Chondrocyte (in vitro differentiated cells): ENCODE data around the gene TNRC6B. TPM values are rescaled to one million over a fixed set of nuclear protein-coding genes. Genes with fewer than 3 reads are reported as not detected.

Experiments
- DNase-seq: peaks from one replicate; pipeline ENCODE4 v3.0.0; 2021; ENCODE audit warnings: mixed read lengths, low spot score
- H3K27ac Mint-ChIP-seq: one replicate; pipeline ENCODE4 v1.8.0; 2021; ENCODE audit warnings: mild to moderate bottlenecking, moderate library complexity, mixed read lengths; ENCODE audit not compliant: unreplicated experiment
- H3K27me3 Mint-ChIP-seq: 2 replicates; pipeline ENCODE4 v1.8.0; 2021; ENCODE audit warnings: low read depth, mixed read lengths
- H3K36me3 Mint-ChIP-seq: 2 replicates; pipeline ENCODE4 v1.8.0; 2021; ENCODE audit warnings: low read depth, mixed read lengths
- H3K4me1 Mint-ChIP-seq: 2 replicates; pipeline ENCODE4 v1.8.0; 2021; ENCODE audit warnings: low read depth, mild to moderate bottlenecking, mixed read lengths
- H3K4me3 Mint-ChIP-seq: one replicate; pipeline ENCODE4 v1.8.0; 2021; ENCODE audit warnings: mild to moderate bottlenecking, moderate library complexity, mixed read lengths; ENCODE audit not compliant: unreplicated experiment
- H3K9me3 Mint-ChIP-seq: 2 replicates; pipeline ENCODE4 v1.8.0; 2021; ENCODE audit warnings: low read depth, mixed read lengths
- CTCF ChIP-seq: fragments of 200-600 bp; sonication (generic); IDR thresholded peaks from 2 replicates; pipeline ENCODE4 v1.5.0; 2021; ENCODE audit warnings: antibody characterized with exemption, mild to moderate bottlenecking, moderate library complexity
- total RNA-seq: library from RNA; stranded (reverse); gene quantifications from 3 replicates; pipeline ENCODE4 v1.2.1, GENCODE V29; 2021

TNRC6B gene
- total RNA-seq, 1 donor from 2014 or later: 30.9 TPM

- H3K27ac Mint-ChIP-seq: no peak overlapping the region
- H3K27me3 Mint-ChIP-seq: no peaks in the 10 kb centered on the region
- no peaks in the 10 kb centered on the region for H3K9me3 Mint-ChIP-seq
- peaks cover 23% of the 10 kb centered on the region for H3K4me1 Mint-ChIP-seq
- no peak for DNase-seq
- H3K4me3 Mint-ChIP-seq: no peak overlapping the region
- peaks cover 8% of the 10 kb centered on the region for H3K36me3 Mint-ChIP-seq
- TF ChIP-seq CTCF: no peak
These were observed 78.8 kb downstream of the TNRC6B start for GRCh38 chr22:40256516-40256915.

GRCh38 chr22:40258017-40258416 is 80.3 kb downstream of the TNRC6B start:
- peaks cover 12% of the 10 kb centered on the region for H3K36me3 Mint-ChIP-seq
- TF ChIP-seq CTCF: no peak
- no peaks in the 10 kb centered on the region for H3K9me3 Mint-ChIP-seq
- no peak overlapping the region for H3K4me3 Mint-ChIP-seq
- no peaks in the 10 kb centered on the region for H3K27me3 Mint-ChIP-seq
- DNase-seq: no peak
- H3K4me1 Mint-ChIP-seq: peaks cover 23% of the 10 kb centered on the region
- H3K27ac Mint-ChIP-seq: peak overlapping the region; percentile 30

GRCh38 chr22:40258501-40258915 is 80.8 kb downstream of the TNRC6B start:
- H3K9me3 Mint-ChIP-seq: no peaks in the 10 kb centered on the region
- peaks cover 12% of the 10 kb centered on the region for H3K36me3 Mint-ChIP-seq
- no peak overlapping the region for H3K4me3 Mint-ChIP-seq
- no peak for TF ChIP-seq CTCF
- H3K27ac Mint-ChIP-seq: peak overlapping the region; percentile 30
- peaks cover 23% of the 10 kb centered on the region for H3K4me1 Mint-ChIP-seq
- H3K27me3 Mint-ChIP-seq: no peaks in the 10 kb centered on the region
- DNase-seq: no peak

GRCh38 chr22:40261783-40262182 is 84.1 kb downstream of the TNRC6B start:
- DNase-seq: no peak
- H3K9me3 Mint-ChIP-seq: no peaks in the 10 kb centered on the region
- peaks cover 36% of the 10 kb centered on the region for H3K36me3 Mint-ChIP-seq
- H3K27ac Mint-ChIP-seq: no peak overlapping the region
- no peak overlapping the region for H3K4me3 Mint-ChIP-seq
- peaks cover 23% of the 10 kb centered on the region for H3K4me1 Mint-ChIP-seq
- TF ChIP-seq CTCF: no peak
- no peaks in the 10 kb centered on the region for H3K27me3 Mint-ChIP-seq

GRCh38 chr22:40263191-40263590 is 85.5 kb downstream of the TNRC6B start:
- no peak for DNase-seq
- Mint-ChIP-seq H3K4me3 (no peak overlapping the region), H3K27ac (no peak overlapping the region), H3K4me1 (peaks cover 14% of the 10 kb centered on the region), H3K36me3 (peaks cover 36% of the 10 kb centered on the region), H3K9me3 (no peaks in the 10 kb centered on the region), H3K27me3 (no peaks in the 10 kb centered on the region)
- TF ChIP-seq CTCF: no peak
